ENCODE results near the gene PIP4K2A.
"Not testable (repeated sequence)": the region's sequence is repeated elsewhere in the genome, so short reads cannot be mapped to it uniquely, and the experiment has no call there.

DNA sequence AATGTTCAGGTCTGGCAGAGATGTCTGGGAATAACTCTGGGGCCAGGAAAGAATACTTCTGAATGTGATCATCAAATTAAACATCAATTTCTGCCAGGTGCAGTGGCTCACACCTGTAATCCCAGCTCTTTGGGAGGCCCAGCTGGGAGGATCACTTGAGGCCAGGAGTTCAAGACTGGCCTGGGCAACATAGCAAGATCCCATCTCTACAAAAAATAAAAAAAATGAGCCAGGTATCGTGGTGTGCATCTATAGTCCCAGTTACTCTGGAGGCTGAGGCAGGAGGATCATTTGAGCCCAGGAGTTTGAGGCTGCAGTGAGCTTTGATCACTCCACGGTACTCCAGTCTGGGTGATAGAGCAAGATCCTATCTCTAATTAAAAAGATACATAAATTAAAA is 214.4 kb downstream of the PIP4K2A start:
- TF ChIP-seq, protein P1, sequence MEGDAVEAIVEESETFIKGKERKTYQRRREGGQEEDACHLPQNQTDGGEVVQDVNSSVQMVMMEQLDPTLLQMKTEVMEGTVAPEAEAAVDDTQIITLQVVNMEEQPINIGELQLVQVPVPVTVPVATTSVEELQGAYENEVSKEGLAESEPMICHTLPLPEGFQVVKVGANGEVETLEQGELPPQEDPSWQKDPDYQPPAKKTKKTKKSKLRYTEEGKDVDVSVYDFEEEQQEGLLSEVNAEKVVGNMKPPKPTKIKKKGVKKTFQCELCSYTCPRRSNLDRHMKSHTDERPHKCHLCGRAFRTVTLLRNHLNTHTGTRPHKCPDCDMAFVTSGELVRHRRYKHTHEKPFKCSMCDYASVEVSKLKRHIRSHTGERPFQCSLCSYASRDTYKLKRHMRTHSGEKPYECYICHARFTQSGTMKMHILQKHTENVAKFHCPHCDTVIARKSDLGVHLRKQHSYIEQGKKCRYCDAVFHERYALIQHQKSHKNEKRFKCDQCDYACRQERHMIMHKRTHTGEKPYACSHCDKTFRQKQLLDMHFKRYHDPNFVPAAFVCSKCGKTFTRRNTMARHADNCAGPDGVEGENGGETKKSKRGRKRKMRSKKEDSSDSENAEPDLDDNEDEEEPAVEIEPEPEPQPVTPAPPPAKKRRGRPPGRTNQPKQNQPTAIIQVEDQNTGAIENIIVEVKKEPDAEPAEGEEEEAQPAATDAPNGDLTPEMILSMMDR (IDR thresholded peaks at IDR 0.05): not testable (repeated sequence)
- TF ChIP-seq POLR2A (IDR thresholded peaks at IDR 0.05): not testable (repeated sequence)

Measured in prostate gland (tissue), 2 donors.